HG03097 (cell line): ENCODE measurements around the gene RNMT.
"Not testable (repeated sequence)": the region's sequence is repeated elsewhere in the genome, so short reads cannot be mapped to it uniquely, and the experiment has no call there.

ENCODE experiments used
- ATAC-seq: cut with Tn5 transposase; IDR thresholded peaks from one replicate; pipeline ENCODE4 v1.9.1; 2021; ENCODE audit not compliant: unreplicated experiment, low FRiP score

Gene RNMT

GRCh38 chr18:13730481-13730880 lies 4.0 kb downstream of the RNMT start:
- ATAC-seq: no peak

DNA sequence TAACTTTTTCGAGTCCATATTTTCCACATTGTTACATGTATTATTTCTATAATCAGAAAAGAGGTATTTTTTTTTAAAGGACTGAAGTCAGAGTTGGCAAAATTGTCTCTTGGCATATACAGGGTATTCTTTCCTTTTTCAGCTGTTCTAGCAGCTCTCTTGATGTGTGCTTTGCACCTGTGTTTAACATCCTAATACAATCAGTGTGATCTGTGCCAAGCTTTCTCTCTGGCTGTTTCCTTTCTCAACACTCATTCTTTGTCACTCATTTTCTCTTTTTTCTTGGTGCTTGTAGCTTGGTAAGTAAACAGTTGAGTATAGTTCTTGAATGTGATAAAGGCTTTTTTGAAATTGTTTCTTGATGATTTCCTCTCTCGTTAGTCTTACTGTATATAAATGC lies 9.2 kb downstream of the RNMT start:
- no peak for ATAC-seq

DNA sequence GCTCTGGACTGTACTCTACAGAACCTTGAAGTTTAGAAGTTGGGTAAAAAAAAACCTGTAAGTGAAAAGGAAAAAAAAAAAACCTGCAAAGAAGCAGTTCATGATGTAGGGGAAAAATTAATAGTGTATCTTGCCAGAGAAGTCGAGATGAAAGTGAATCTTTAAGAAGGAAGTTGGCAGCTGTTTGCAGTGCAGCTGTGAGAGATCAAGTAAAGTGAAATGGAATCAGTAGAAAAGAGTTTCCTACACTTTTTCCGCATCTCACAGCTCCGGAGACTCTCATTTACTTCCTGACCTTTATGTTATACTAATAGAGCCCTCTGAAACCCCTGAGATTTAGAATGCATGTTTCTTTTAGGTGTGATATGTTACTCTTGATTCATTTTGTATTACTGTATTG lies 19.2 kb downstream of the RNMT start:
- no peak for ATAC-seq

- ATAC-seq: no peak
Observed at GRCh38 chr18:13746633-13747032, 20.2 kb downstream of the RNMT start.

DNA sequence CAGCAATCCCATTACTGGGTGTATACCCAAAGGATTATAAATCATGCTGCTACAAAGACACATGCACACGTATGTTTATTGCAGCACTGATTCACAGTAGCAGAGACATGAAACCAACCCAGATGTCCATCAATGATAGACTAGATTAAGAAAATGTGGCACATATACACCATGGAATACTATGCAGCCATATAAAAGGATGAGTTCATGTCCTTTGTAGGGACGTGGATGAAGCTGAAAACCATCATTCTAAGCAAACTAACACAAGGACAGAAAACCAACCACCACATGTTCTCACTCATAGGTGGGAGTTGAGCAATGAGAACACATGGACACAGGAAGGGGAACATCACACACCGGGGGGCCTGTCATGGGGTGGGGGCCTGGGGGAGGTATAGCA lies 25.1 kb downstream of the RNMT start:
- ATAC-seq: not testable (repeated sequence)

- no peak for ATAC-seq
Observed at GRCh38 chr18:13756261-13756660, 29.8 kb downstream of the RNMT start.

DNA sequence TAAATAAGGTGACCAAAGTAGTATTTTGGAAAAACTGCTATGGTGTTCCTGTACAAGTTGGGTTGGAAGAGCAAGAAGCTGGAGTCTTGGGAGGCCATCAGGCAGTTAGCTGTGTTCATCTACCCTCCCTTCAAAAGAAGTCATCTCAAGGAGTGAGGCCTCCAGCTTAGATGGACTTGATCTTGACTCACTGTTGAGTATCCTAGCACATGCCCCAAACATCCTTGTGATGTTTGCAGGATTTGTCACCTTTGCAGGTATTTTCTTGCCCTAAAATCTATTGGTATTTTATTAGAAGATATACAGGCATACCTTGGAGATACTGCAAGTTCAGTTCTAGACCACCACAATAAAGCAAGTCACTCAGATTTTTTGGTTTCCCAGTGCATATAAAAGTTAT lies 30.2 kb downstream of the RNMT start:
- no peak for ATAC-seq

GRCh38 chr18:13758622-13759021 lies 32.1 kb downstream of the RNMT start:
- ATAC-seq: no peak

GRCh38 chr18:13760047-13760446 lies 33.6 kb downstream of the RNMT start:
- no peak for ATAC-seq

GRCh38 chr18:13762690-13763439 lies 36.4 kb downstream of the RNMT start:
- ATAC-seq: no peak

DNA sequence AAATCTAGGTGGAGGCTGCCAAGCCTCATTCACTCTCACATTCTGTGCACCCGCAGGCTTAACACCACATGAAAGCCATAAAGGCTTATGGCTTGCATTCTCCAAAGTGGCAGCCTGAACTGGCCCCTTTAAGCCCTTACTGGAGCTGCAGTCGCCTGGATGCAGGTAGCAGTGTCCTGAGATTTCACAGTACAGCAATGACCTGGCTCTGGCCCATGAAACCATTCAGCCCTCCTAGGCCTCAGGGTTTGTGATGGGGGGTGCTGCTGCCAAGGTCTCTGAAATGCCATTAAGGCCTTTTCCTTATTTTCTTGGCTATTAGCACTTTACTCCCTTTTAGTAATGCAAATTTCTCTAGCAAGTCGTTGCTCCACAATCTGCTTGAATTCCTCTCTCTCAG lies 48.6 kb downstream of the RNMT start:
- ATAC-seq: no peak

GRCh38 chr18:13791181-13791580 lies 64.7 kb downstream of the RNMT start:
- ATAC-seq: no peak

DNA sequence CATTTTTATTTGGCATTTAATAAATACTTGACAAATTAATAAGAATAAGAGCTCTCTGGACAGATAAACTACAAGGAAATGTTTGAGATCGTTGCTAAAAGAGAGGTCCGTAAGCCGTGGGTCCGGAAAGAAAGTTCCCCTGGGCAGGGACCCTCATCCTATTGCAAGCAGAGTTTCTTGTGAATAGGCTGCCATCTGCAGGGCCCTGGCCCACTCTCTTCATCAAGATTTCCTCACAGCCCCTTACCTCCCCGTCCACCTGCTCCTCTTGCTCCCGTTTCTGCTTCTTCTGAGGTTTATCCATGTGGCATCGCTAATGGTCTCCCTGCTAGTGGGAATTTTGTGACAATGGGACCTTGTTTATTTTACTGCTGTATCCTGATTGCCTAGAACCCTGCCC lies 67.3 kb downstream of the RNMT start:
- ATAC-seq: no peak

- no peak for ATAC-seq
Observed at GRCh38 chr18:13796515-13796914, 70.0 kb downstream of the RNMT start.

DNA sequence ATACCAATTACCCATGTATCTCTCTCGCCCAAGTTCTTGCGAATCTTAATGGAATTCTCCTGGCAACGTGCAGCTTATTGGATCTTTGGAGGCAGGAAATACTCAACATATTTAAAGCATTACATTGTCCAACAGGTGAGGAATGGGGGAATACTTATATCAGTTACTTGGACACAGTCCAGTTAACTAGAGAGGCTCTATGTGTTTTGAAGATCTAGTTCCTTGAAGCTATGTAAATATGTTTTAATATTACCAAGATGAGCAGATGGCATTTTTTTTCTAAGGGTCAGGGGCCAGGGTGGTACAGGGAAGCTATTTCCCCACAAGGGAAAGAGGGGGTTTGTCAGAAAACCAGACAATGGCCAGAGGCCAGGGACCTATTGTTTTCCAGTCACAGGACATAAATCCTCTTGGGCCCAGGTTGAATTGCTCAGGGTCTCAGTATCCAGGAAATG lies 70.7 kb downstream of the RNMT start:
- no peak for ATAC-seq

- no peak for ATAC-seq
Observed at GRCh38 chr18:13799396-13799795, 72.9 kb downstream of the RNMT start.

GRCh38 chr18:13800505-13801259 lies 74.2 kb downstream of the RNMT start:
- no peak for ATAC-seq

DNA sequence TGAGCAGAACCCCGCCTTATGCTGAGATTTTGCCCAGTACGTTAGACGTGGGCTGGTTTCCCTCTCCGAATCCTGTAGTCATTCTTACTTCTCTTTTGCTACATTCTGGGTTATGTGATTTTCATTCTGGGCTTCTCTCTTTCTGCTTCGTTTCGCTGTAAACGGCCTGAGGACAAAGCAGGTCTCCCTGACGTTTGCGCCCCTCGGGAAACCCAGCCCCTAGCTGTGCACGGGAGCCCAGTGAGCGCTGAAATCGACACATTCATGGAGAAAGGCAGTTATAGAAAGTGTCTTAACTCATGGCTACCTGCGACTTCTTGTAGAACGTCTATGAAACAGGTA lies 74.8 kb downstream of the RNMT start:
- ATAC-seq: no peak

GRCh38 chr18:13804305-13804704 lies 77.8 kb downstream of the RNMT start:
- ATAC-seq: no peak

DNA sequence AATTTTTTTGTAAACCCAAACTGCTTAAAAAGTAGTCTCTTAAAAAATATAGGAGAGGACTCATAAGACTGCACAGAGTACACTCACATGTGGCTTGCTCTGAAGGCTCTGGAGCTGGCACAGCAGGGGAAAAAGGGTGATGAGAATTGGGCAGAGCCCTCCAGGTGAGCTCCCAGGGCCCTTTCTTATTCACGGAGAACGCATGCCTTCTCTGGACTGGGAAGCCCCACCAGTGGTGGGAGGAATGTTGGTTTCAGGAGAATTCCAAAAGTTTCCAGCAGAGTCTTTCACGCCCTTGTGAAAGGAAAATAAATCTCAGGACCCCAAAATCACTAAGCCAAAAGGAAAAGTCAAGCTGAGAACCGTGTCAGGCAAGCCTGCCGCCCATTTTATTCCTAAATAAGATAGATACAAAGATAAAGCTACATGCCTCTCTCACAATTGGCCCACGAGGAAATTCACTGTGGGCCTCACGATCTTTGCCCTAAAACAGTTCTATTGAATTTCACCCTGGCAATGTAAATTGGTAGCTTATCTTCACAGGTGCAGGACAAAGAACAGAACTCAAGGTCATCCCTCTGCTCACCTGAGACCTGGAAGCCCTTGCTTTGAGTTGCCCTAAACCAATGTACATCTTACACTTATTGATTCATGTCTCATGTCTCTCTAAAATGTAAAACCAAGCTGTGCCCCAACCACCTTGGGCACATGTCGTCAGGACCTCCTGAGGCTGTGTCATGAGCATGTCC lies 82.0 kb downstream of the RNMT start:
- no peak for ATAC-seq

- no peak for ATAC-seq
Observed at GRCh38 chr18:13809043-13809430, 82.6 kb downstream of the RNMT start.
